ENCODE data around the gene PRPF38B. TPM values are rescaled to one million over a fixed set of nuclear protein-coding genes. Genes with fewer than 3 reads are reported as not detected.
A peak's percentile ranks its signal among the peaks of the same experiment; 100 is the strongest.

The PRPF38B gene
- total RNA-seq, 1 donor from 2014 or later: 20.8 TPM

GRCh38 chr1:108716437-108717230, 24.5 kb downstream of the PRPF38B start:
- FAIRE-seq: no peak
- DNase-seq (ENCODE audit: low spot score in 2 of 2): no peak

GRCh38 chr1:108717774-108718316, 25.7 kb downstream of the PRPF38B start:
- no peak for FAIRE-seq
- no peak for DNase-seq (ENCODE audit: low spot score in 2 of 2)

GRCh38 chr1:108718927-108719655, 27.0 kb downstream of the PRPF38B start:
- DNase-seq (ENCODE audit: low spot score in 2 of 2): no peak
- no peak for FAIRE-seq

- no peak for DNase-seq (ENCODE audit: low spot score in 2 of 2)
- no peak for FAIRE-seq
Measured at GRCh38 chr1:108719656-108720435, 27.7 kb downstream of the PRPF38B start.

DNA sequence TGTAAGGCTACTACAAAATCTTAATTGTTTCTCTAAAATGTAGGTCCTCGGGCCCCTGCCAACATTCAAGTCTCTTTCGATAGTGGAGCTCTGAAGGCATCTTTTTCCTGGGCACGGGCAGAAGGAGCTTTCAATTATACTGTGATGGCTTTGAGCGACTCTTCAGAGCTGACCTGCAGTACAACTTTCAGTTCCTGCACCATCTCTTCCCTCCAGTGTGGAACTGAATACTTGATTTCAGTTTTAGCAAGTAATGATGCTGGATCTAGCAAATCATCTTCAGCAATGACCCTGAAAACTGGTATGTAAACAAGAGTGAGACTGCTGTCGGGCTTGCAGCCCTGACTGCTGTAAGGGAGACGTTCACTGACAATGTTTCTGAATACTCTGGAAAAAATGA, 30.2 kb downstream of the PRPF38B start:
- no peak for DNase-seq (ENCODE audit: low spot score in 2 of 2)

DNA sequence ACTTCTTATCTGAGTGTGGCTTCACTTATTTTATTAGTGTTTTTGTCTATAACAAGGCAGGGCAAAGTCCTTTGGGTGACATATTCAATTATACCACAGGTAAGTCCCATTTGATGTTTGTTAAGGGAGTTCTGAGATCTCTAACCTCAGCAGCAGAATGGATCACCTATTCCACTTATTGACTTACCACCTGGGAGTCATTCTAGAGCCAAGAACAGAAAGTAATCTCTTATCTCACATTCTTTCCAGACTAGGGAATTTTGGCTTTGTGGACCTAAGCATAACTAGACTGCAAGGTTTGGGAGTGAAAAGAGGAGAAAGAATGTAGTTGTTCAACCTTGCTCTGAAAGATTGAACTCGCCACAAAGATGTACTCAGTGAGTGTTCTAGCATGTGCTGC, 33.8 kb downstream of the PRPF38B start:
- FAIRE-seq (no peak), DNase-seq (ENCODE audit: low spot score in 2 of 2) (no peak)

More for the DNA sequence above, 30.2 kb downstream of the PRPF38B start:
- no peak for FAIRE-seq

DNA sequence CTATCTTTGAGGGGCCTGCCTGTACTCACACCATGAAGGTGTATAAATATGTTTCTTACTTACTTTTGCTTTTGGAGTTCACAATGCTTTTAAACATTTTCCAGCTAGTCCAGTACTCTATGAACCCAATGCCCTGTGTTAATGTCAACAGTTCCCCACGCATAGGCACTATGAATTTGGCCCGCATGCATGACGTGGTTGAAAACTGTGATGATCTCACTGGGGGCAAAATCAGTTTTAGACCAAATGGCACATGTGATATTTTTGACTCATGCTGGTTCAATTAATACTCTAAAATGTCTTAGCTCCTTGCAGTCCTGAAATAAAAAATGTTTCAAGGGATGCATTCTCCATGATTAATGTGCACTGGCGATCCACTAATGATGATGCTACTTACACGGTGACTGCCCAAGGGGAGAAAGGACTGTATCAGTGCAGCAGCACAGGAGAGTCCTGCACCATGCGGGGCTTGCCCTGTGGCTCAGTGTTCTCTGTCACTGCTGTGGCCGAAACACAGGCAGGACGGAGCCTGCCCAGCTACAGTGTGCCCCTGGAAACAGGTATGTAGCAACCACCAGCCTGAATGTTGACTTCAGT, 36.3 kb downstream of the PRPF38B start:
- no peak for FAIRE-seq
- DNase-seq (ENCODE audit: low spot score in 2 of 2): no peak

GRCh38 chr1:108729481-108729880, 37.4 kb downstream of the PRPF38B start:
- FAIRE-seq: no peak
- no peak for DNase-seq (ENCODE audit: low spot score in 2 of 2)

- no peak for FAIRE-seq
Measured at GRCh38 chr1:108732398-108732797, 40.3 kb downstream of the PRPF38B start.

GRCh38 chr1:108734171-108734865, 42.2 kb downstream of the PRPF38B start:
- DNase-seq (ENCODE audit: low spot score in 2 of 2): no peak
- FAIRE-seq: no peak

More at GRCh38 chr1:108732398-108732797, 40.3 kb downstream of the PRPF38B start:
- DNase-seq (ENCODE audit: low spot score in 2 of 2): no peak

DNA sequence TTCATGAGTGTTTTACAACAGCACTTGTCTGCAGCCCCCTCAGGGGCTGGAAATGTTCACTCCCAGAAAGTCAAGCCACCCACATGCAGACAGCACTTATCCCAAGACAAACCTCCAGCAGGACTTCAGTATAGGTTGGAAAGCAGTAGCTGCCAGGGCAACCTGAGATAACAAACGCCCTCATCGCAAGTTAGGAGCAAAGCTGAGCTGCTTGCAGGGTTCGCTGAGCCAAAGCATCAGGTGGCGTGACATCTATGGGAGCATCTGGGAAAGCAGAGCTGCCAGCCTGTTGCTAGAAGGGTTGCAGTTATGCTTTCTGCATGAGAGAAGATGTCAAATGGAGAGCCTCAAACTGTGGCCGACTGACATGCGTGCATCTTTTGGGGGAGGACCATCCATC, 50.1 kb downstream of the PRPF38B start:
- DNase-seq (ENCODE audit: low spot score in 2 of 2): no peak

DNA sequence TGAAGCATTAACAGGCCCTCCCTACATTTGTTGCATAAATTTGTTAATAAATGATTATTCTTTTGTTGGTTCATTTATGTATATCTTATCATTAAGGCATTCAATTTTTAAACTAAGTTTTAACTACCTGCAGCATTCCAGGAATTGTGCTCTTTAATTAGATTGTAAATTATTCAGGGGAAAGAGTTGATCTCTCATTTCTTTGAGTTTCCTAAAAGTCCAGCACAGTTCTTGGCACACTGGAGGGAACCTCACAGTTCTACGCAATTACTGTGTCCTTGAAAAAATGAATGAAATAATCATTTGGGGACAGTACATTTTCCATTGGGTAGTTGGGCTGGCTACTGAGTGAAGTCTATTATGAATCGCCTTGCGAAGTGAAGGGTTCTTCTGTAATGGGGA, 53.9 kb downstream of the PRPF38B start:
- DNase-seq (ENCODE audit: low spot score in 2 of 2) (no peak), FAIRE-seq (no peak)

More for the DNA sequence above, 50.1 kb downstream of the PRPF38B start:
- FAIRE-seq: no peak

DNA sequence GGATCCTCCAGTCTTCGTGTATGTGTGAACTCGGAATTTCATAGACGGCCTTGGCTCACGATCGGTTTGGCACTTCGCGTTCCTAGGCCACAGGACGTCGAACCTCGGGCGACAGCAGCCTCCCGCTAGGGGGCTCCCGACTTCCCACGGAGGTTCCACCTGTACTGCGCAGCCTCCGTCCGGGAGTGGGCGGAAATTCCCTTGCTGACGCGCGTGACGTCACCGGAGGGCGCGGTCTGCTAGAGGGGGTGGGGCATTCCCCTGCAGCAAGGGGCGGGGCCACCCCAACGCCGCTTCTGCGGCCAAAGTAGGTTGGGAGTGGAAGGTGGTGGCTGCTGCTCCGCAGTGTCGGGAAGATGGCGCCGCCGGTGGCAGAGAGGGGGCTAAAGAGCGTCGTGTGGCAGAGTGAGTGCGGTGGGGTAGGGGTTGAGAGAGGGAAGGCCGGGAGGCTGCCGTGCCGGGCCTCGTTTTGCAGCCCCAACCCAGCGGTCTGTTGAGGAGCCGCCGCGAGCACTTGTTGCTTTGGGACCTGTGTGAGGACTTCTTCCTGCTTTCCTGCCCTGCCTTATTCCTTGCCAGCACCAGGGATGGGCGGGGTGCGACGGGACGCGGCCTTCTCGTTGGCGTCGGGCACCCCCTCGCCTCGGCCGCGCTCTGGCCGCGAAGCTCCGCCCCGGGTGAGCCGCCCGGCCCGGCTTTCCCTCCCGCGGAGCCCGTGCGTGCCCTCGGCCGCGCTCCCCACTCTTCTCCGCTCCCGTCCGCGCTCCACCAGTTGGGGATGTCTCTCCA, 54.5 kb downstream of the PRPF38B start, which contains the start of gene STXBP3:
Gene STXBP3, plus strand, starts transcription at position 293 of the 789 bp plus-strand sequence. Its CDS starts 64 bp downstream, at position 357.
- DNase-seq (ENCODE audit: low spot score in 2 of 2): peak; percentile 96 to 97
- FAIRE-seq: peak; percentile 13

- FAIRE-seq (no peak), DNase-seq (ENCODE audit: low spot score in 2 of 2) (peak; percentile 40 to 41)
Measured at GRCh38 chr1:108747171-108747850, 55.2 kb downstream of the PRPF38B start.

DNA sequence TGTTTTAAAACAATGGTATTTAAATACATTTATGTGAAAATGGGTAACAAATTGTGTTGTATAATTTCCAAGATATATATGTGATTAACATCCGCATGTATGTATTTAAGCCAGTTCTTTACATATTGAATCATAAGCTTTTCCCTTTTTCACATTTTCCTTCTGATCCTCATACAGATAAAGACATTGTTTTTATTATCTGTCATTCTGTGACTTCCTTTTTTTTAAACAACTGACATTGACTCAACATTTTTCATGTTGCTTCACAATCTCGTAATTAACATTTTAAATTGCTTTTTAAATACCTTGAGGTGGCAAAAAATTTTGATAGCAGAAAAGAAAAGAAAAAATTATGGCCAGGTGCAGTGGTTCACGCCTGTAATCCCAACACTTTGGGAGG, 55.8 kb downstream of the PRPF38B start:
- FAIRE-seq (no peak), DNase-seq (ENCODE audit: low spot score in 2 of 2) (no peak)

- FAIRE-seq (no peak), DNase-seq (ENCODE audit: low spot score in 2 of 2) (no peak)
Measured at GRCh38 chr1:108749081-108749480, 57.0 kb downstream of the PRPF38B start.

DNA sequence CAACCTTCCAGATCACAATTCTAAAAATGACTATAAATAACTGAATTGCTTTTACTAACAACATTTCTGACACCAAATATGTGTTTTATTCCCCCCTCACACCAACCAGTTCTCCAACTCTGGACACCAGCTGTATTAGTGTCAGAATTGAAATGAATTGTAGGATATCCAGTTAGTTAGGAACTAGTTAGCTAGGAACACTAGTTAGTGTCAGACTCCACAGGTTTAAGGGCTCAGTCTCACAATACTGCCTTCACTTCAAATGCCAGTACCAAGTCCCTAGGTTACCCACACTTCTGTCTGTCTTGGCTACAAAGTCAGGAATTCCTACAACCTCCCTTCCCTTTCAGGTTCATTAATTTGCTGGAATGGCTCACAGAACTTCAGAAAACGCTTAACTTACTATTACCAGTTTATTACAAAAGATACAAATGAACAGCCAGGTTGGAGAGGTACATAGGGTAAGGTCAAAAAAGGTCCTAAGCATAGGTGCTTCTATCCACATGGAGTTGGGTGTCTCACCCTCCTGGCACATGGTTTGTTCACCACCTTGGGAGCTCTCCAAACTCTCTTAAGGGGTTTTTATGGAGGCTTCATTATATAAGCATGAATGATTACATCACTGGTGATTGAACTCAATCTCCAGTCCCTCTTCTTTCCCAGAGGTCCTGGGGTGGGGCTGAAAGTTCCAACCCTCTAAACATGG, 58.5 kb downstream of the PRPF38B start:
- no peak for DNase-seq (ENCODE audit: low spot score in 2 of 2)
- FAIRE-seq: no peak

Measured in frontal cortex (tissue), 4 donors.